T-helper 2 cell treated with Interferon-gamma antibody and Interleukin-4, amounts not matched to agents 100 ng/mL and 5 ng/mL, for 36 hours (primary cell): ENCODE results near the gene MNAT1. TPM values are rescaled to one million over a fixed set of nuclear protein-coding genes. Genes with fewer than 3 reads are reported as not detected.
"Not testable (repeated sequence)": the region's sequence is repeated elsewhere in the genome, so short reads cannot be mapped to it uniquely, and the experiment has no call there.

Source experiments
- intact Hi-C: fragments of 100-400 bp; cut with micrococcal nuclease; formaldehyde crosslinking; loops from one replicate; pipeline ENCODE4 v1.15.1; 2023
- total RNA-seq: library from RNA; stranded (reverse); gene quantifications from 2 replicates; pipeline ENCODE4 v1.2.3, GENCODE V29; 2022

Gene MNAT1
- total RNA-seq, 1 donor from 2014 or later, result 42.9 TPM

- intact Hi-C loops, result no loop called here
Observed at GRCh38 chr14:60796434-60796833, 61.9 kb downstream of the MNAT1 start.

- intact Hi-C loops, result no loop called here
Observed at GRCh38 chr14:60800409-60800808, 65.8 kb downstream of the MNAT1 start.

DNA sequence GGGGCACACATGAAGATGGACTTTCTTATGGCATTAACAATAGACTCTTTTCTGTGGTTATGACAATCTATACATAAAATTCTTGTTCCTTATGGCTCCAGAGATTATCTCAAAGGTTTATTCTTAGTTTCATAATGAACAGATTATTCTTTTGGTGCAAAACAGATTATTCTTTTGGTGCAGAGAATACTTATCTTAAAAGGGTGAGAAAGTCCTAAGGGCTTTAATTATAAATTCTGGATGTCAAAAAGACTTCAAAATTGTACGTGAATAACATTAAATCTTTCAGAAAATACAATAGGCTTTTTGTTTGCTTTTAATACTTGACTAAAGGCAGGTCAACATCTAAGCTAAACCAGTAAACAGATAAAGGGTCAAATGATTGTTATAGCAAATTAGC lies 69.3 kb downstream of the MNAT1 start:
- intact Hi-C loops, result no loop called here

DNA sequence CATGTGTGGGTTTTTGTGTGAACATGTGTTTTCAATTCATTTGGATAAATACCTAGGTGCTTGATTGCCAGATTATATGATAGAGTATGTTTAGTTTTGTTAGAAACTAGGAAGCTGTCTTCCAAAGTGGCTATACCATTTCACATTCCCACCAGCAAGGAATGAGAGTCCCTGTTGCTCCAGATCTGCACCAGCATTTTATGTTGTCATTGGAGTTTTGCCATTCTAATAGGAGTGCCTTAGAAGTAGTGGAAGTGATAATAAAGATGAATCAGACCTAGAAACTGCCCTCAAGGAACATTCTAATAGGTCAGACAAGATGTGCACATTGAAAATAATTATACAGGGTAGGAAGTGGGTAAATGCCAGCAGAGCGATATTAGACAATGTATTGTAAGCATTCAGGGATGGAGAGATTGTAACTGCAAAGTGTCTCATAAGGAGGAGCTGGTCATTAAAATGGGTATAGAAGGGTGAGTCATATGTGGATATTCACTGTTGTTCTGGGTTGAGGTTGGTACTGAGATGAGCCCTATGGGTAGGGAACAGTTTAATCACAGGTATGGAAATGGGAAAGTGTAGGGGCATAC lies 71.4 kb downstream of the MNAT1 start:
- intact Hi-C loops, result no loop called here

- intact Hi-C loops, result no loop called here
Observed at GRCh38 chr14:60807247-60807646, 72.7 kb downstream of the MNAT1 start.

DNA sequence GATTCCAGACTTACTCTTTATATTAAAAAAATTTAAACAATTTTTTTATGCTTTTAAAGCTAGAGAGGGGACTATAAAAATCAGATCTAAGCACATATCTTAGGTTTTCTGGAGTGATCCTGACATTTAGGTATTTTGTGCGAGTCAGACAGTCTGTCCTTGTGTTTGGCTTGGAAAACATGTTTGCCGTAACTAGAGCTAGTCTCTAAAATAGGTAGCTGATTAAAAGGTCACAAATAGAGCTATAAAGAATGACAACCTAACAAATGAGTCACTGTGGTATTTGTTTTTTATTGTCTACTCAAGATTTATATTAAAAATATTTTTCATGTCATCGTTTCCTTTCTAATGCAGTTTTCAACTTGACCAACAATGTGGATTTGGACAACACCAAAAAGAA lies 73.4 kb downstream of the MNAT1 start:
- intact Hi-C loops, result no loop called here

DNA sequence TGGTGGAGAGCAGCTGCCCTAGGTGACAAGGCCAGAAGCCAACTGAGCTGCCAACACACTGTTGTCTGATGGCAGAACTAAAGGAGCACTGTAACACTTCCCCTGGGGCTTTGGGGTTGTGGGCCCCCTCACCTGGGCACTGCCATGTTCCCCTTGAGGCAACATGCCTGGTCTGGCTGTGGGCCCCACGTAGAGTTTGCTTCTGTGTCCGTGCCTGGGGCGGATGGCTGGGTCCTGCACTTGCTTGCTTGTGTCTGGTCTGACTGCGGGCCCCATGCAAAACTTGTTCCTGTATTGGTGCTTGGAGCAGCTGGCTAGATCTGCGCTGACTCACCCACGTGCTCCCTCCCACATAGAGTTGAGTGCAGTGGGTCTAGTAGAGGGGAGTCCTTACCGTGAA lies 78.4 kb downstream of the MNAT1 start:
- intact Hi-C loops, result no loop called here

DNA sequence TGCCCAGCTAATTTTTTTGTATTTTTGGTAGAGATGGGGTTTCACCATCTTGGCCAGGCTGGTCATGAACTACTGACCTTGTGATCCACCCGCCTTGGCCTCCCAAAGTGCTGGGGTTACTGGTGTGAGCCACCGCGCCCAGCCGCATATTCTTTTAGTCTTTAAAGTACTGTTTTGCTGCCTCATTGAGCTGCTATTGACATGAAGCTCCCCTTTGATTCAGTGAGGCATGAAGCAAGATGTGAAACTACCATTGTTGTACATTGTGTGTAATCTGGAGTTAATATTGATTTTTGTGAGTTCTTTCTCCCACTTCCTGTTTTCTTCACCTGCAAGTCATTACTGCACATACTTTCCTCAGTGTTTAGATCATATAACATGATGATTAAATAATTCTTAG lies 80.8 kb downstream of the MNAT1 start:
- intact Hi-C loops, result no loop called here

- intact Hi-C loops, result no loop called here
Observed at GRCh38 chr14:60817113-60817512, 82.6 kb downstream of the MNAT1 start.

DNA sequence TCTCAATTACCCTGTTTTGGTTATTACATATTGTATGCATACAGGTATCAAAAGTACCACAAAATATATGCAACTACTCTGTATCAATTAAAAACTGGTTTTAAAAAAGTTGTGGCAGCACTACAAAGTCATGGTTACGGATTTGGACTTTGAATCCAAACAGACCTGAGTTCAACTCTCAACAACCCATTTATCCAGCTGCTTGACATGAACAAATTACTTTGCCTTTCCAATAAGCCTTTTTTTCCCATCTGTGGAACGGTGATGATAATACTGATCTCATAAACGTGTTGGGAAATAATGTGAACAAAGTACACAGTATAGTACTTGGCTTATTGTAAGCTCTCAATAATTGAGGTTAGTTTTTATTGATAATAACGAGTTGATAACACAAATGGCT lies 85.0 kb downstream of the MNAT1 start:
- intact Hi-C loops, result no loop called here

DNA sequence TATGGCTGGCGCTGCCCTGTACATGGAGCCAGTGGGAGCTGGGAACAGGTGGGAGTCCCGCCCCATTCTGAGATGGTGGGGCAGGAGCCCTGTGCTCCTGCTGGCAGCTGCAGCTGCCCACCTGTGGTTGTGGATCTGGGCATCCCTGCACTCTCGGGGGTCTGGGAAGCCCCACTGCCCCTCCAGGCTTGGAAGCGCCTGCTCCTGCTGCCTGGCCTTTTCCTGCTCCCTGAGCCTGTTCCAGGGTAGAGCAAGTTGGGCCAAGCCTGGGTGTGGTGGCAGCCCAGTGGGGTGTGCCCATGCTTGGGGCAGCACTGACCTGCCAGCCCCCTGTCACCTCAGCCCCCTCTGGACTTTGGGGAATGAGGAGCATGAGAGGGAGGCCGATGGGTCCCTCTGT lies 104.0 kb downstream of the MNAT1 start:
- intact Hi-C loops, result no loop called here

DNA sequence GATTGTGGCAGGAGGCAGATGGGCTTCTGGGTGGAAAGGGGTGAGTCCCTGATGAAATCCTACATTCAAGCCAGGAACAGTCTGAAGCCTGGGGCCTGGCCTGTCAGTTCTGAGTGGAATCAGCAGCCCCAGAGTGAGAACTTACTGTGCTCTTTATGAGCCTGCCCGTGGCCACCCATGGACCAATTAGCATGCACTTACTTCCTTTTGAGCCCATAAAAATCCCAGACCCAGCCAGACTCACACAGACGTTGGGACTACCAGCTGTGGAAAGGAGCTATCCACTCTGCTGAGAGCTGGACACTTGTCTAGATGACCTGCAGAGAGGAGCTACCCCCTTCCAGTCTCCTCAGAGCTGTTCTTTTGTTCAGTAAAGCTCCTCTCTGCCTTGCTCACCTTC lies 104.5 kb downstream of the MNAT1 start:
- intact Hi-C loops, result no loop called here

- intact Hi-C loops, result no loop called here
Observed at GRCh38 chr14:60839657-60840056, 105.1 kb downstream of the MNAT1 start.

- intact Hi-C loops, result no loop called here
Observed at GRCh38 chr14:60840313-60840712, 105.8 kb downstream of the MNAT1 start.

- intact Hi-C loops, result no loop called here
Observed at GRCh38 chr14:60845523-60845922, 111.0 kb downstream of the MNAT1 start.

- intact Hi-C loops, result no loop called here
Observed at GRCh38 chr14:60848066-60848465, 113.5 kb downstream of the MNAT1 start.

GRCh38 chr14:60851692-60852091 lies 117.1 kb downstream of the MNAT1 start:
- intact Hi-C loops, result not testable (repeated sequence)

DNA sequence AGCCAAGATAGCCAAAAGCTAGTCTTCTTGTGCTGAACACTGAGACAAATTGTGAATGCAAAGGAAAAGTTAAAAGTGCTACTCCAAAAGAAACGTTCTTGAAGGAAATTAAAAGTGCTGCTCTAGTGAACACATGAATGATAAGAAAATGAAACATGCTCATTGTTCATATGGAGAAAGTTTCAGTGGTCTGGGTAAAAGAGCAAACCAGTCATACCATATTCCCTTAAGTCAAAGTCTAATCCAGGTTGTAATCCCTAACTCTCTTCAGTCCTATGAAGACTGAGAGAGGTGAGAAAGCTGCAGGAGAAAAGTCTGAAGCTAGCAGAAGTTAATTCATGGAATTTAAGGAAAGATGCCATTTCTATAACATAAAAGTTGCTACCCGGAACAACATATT lies 121.5 kb downstream of the MNAT1 start:
- intact Hi-C loops, result no loop called here

DNA sequence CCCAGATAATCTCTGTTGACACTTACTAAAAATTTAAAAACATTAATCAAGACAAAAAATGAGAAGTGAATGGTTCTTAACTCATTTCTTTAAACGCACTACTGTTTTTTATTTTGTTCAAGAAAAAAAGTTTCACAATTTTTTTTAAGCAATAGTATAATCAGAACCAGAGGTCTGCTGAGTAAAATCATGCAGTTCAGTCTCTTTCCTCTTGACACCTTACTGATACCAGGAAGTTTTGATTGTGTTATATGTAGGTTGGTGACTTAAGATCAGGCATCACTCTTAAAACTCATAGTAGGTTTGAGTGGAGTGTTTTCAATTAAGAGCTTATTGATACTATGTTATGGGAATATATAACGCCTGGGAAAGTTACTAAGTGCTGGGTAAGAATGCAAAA lies 125.0 kb downstream of the MNAT1 start:
- intact Hi-C loops, result no loop called here

DNA sequence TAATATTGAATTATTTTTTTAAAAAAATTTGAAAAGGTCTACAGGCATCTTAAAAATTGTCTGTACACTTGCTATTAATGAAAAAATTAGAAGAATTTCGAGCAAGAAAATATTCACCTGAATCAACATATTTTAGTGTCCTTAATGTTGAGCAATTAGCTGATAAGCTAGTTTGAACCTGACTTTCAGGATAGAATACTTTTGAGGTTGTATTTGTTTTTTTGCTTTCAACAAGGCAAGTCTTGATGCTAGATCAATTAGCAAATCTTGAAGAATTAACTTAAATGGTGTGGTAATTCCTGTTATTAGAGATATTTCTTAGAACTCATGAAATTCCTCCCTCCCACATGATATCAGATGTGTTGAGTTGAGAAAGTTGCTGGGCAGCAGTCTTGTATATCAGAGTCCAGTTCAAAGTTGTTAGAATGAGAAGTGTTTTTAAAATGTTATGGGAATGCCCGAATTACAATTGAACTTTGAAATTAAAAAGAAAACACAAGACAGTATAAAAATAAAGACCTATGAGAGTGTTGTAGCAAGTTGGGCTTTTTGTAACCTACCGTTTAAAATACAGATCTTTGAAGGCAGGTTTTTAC lies 127.1 kb downstream of the MNAT1 start:
- intact Hi-C loops, result loop anchor here (10.0 kb wide), 1 partner anchor 63 kb away; no protein-coding TSS in a partner anchor

DNA sequence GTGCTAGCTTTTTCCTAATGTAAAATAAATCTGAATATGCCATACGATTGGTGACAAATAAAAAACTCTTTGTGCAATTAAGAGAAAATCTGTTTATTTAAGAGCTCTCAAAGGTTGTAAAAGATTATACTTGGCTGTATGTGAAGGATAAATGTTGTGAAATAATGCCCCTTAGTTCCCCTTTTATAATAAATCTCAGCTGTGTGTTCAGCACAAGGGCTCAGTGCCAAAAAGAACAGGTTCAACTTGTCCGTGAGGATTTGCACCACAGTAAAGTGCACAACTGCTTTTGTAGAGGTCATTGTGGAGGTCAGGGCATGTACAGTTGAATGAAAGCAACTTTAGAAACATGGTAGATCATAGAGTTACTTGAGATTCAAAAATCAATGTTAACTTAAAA lies 127.7 kb downstream of the MNAT1 start:
- intact Hi-C loops, result loop anchor here (10.0 kb wide), 1 partner anchor 63 kb away; no protein-coding TSS in a partner anchor

DNA sequence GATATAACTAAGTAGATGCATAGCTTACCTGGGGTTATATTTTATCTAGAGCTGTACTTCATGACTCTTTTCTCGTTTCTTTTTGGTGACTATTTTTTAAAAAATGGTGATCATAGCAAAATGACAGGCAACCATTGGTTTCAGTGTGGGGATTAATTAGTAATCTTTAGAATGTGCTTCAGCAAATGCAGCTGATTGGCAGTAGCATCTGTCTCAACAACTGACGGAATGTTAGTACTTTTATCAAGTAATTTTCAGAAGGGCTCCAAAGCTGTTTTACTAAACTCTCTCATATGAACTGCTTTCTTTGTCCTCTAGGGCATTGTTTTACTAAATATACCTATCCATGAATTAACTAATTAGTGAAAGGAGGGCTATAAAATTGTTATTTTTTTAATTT lies 128.7 kb downstream of the MNAT1 start:
- intact Hi-C loops, result loop anchor here (10.0 kb wide), 1 partner anchor 62 kb away; no protein-coding TSS in a partner anchor

- intact Hi-C loops, result loop anchor here (10.0 kb wide), 1 partner anchor 59 kb away; no protein-coding TSS in a partner anchor
Observed at GRCh38 chr14:60865378-60866127, 131.0 kb downstream of the MNAT1 start.
